HG03342 (cell line): ENCODE results near the gene LFNG.
"Not testable (repeated sequence)": the region's sequence is repeated elsewhere in the genome, so short reads cannot be mapped to it uniquely, and the experiment has no call there.

Experiments used
- ATAC-seq: cut with Tn5 transposase; IDR thresholded peaks from one replicate; pipeline ENCODE4 v1.9.1; 2021; ENCODE audit warnings: mild to moderate bottlenecking, moderate library complexity; ENCODE audit not compliant: unreplicated experiment

LFNG gene

GRCh38 chr7:2529161-2530070 is 9.8 kb downstream of the LFNG start:
- ATAC-seq, result no peak

- ATAC-seq, result peak; percentile 39
These were observed 10.8 kb downstream of the LFNG start for GRCh38 chr7:2530071-2530987.

GRCh38 chr7:2530994-2531795 is 11.6 kb downstream of the LFNG start:
- not testable (repeated sequence) for ATAC-seq

GRCh38 chr7:2531796-2532110 is 12.2 kb downstream of the LFNG start:
- not testable (repeated sequence) for ATAC-seq

GRCh38 chr7:2532199-2532772 is 12.7 kb downstream of the LFNG start:
- not testable (repeated sequence) for ATAC-seq

GRCh38 chr7:2532816-2533215 is 13.2 kb downstream of the LFNG start:
- ATAC-seq, result not testable (repeated sequence)

GRCh38 chr7:2533566-2533965 is 14.0 kb downstream of the LFNG start:
- not testable (repeated sequence) for ATAC-seq

GRCh38 chr7:2534214-2534613 is 14.6 kb downstream of the LFNG start:
- ATAC-seq, result not testable (repeated sequence)

- ATAC-seq, result not testable (repeated sequence)
These were observed 16.5 kb downstream of the LFNG start for GRCh38 chr7:2535872-2536627.

GRCh38 chr7:2537981-2538851 is 18.6 kb downstream of the LFNG start:
- no peak for ATAC-seq

- ATAC-seq, result no peak
These were observed 19.7 kb downstream of the LFNG start for GRCh38 chr7:2539031-2539911.

- no peak for ATAC-seq
These were observed 20.6 kb downstream of the LFNG start for GRCh38 chr7:2540133-2540532.

GRCh38 chr7:2540641-2541051 is 21.1 kb downstream of the LFNG start:
- no peak for ATAC-seq

- ATAC-seq, result no peak
These were observed 21.9 kb downstream of the LFNG start for GRCh38 chr7:2541291-2542010.

GRCh38 chr7:2542011-2542915 is 22.7 kb downstream of the LFNG start:
- ATAC-seq, result no peak
